Stimulated activated CD4-positive, alpha-beta T cell treated with anti-CD3 and anti-CD28 coated beads, Interleukin-15, amount 100 ng/mL, for 48 hours (primary cell): Measurements from ENCODE around the gene ZNF346.
"Not testable (repeated sequence)": the region's sequence is repeated elsewhere in the genome, so short reads cannot be mapped to it uniquely, and the experiment has no call there.

Source experiments
- DNase-seq, 2 donors: peaks; one replicate each; pipeline ENCODE4 v3.0.0-alpha.2; 2020; ENCODE audit warnings: low read depth in 2 of 2

ZNF346 gene

DNA sequence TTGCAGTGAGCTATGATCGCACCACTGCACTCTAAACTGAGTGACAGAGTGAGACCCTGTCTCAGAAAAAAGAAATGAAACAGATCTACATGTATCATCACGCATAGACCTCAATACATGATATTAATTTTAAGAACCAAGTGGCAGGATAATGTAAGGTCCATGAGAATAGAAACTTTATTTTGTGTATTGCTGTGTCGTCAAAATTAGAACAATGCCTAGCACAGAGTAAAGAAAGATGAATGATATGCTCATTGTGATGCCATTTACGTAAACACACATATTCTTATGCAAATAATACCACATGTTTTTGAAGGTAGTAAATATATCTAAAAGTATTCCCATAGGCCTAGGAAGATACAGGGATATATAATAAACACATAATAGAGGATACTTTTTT is 12.3 kb upstream of the ZNF346 start:
- no peak for DNase-seq

GRCh38 chr5:177015156-177015555 is 7.3 kb upstream of the ZNF346 start:
- DNase-seq = no peak

DNA sequence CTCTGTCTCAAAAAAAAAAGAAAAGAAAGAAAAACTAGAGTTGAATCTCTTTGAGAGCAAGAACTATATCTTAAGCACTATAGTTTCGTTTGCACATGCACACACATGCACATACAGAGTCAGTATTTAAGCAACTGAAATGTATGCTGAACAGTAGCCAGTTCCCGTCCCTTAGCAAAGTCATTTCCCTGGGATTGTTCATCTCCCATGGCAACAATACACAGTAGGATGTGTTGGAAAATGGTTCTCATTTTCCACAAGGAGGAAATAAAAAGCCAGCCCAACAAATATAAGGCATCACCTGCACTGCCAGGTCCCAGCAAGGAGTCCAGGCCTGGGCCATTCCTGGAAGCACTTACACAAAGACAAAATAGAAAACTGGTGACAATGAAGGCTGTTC is 4.2 kb upstream of the ZNF346 start:
- DNase-seq = no peak

- DNase-seq = no peak
Measured at GRCh38 chr5:177020033-177020432, 2.5 kb upstream of the ZNF346 start.

- no peak for DNase-seq
Measured at GRCh38 chr5:177023303-177023664, 788 bp downstream of the ZNF346 start.

- no peak for DNase-seq
Measured at GRCh38 chr5:177024559-177024958, 2.1 kb downstream of the ZNF346 start.

GRCh38 chr5:177025101-177025601 is 2.7 kb downstream of the ZNF346 start:
- DNase-seq = no peak

GRCh38 chr5:177027665-177028064 is 5.2 kb downstream of the ZNF346 start:
- DNase-seq = no peak

- no peak for DNase-seq
Measured at GRCh38 chr5:177029498-177029897, 7.0 kb downstream of the ZNF346 start.

- no peak for DNase-seq
Measured at GRCh38 chr5:177035976-177036375, 13.5 kb downstream of the ZNF346 start.

DNA sequence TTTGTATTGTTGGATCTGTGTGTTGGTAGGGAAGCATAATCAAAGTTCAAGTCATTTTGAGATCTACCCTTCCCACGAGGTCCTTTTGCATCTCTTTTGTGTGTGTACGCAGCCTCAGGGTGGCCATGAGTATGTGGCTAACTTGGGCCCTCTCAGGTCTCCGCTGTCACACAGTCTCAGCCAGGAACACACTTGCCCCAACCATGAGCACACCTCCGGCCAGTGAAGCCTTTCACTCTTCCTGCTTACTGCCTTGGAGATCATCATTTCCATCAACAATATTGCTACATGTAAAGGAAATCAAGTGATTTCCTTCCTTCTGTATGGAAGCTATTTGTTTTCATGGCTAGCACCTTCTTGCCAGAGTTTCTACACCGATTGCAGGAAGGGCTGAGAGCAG is 13.9 kb downstream of the ZNF346 start:
- no peak for DNase-seq

DNA sequence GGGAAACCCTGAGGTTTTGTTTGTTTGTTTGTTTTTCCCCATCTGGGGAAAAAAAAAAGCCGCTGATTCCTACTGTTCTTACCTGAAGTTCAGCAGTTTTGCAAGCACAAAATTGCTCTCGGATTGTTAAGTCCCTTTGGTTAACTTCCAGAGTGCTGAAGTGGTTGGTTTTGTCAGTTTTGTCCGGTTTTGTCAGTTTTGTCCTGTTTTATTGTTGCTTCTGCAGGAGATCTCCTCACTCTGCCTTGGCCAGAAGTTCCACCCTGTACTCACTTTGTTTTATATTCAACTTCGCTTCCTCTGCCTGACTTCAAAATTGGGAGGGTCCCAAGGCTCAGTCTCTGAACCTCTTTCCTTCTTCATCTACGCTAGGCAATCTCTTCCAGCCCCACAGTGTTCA is 14.4 kb downstream of the ZNF346 start:
- DNase-seq = no peak

GRCh38 chr5:177040814-177041420 is 18.4 kb downstream of the ZNF346 start:
- DNase-seq = no peak

DNA sequence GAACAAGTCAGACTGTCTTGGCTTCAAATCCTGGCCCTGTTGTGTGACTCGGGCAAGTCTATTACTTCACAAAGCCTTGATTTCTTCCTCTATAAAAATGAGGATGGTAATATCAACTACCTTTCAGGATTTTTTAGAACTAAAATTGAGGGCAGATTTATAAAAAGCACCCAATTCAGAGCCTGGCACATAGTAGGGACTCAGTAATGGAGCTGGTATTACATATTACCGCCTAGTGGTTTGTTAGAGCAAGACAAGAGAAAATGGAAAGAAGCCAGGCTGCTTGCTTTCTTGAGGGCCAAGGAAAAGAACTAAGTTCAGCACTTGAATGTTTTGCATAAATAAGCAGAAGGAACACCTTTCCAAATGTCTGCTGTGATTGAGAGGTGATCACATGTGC is 19.4 kb downstream of the ZNF346 start:
- no peak for DNase-seq

DNA sequence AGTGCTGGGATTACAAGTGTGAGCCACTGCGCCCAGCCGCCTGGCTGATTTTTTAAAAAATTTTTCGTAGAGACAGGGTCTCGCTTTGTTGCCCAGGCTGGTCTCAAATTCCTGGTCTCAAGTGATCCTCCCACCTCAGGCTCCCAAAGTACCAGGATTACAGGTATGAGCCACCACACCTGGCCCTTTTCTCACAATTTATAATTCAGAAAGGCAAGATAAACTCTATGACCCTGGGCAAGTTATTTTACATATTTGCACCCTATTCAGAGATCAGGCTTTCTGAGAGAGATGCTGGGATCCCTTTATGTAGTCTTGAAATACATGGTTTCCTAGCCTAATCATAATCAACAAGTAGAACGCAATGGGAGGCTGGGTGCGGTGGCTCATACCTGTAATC is 20.6 kb downstream of the ZNF346 start:
- DNase-seq = no peak

GRCh38 chr5:177043958-177044357 is 21.5 kb downstream of the ZNF346 start:
- DNase-seq = no peak

- no peak for DNase-seq
Measured at GRCh38 chr5:177044641-177045040, 22.1 kb downstream of the ZNF346 start.

DNA sequence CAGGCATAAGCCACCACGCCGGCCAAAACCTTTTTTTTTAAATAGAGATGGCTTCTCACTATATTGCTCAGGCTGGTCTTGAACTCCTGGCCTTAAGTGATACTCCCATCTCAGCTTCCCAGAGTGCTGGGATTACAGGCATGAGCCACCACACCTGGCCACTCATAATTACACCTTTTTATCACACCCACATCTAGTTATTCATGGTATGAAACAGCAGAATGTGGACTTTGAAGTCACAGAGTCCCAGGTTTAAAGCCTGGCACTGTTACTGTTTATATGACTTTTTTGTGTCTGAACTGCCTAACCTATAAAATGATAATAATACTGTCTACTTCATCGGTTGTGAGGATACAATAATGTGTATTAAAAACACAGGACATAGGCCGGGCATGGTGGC is 23.1 kb downstream of the ZNF346 start:
- no peak for DNase-seq

GRCh38 chr5:177048531-177048930 is 26.0 kb downstream of the ZNF346 start:
- not testable (repeated sequence) for DNase-seq

DNA sequence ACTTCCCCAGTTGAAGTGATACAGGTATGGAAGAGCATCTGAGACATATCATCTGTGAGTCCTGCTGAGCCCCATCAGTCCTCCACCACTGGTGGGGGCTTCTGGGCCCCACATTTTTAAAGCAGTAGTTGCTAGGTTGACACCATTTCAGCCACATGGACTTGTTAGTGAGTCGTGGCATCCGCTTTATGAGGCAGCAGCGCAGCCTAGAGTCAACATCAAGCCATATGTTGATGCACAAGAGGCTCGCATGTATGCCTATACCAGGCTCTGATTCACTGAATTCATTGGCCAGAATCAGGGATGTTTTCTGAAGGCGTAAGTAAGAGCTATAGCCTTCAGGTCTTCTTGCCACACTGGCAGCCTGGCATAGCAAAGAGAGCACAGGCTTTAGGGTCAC is 26.8 kb downstream of the ZNF346 start:
- no peak for DNase-seq

GRCh38 chr5:177064500-177065277 is 42.2 kb downstream of the ZNF346 start:
- no peak for DNase-seq

DNA sequence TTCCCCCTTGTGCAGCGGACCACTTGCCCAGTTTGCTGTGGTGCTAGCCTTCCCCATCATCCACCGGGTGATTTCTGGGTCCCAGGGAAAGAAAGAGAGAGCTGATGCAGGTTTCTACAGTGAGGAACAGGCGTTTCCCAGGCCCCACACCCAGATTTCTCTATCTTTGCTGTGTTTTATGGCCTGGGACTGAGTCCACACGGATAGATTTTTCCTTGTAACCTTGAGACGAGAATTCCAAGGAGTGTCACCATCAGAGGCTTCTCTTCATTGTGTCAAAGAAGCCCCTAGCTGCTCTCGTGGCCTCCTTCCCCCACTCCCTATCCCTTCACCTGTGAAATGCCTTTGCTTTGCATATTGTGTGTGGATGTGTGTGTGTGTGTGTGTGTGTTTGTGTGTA is 43.0 kb downstream of the ZNF346 start:
- DNase-seq = no peak

GRCh38 chr5:177066224-177066623 is 43.7 kb downstream of the ZNF346 start:
- DNase-seq = no peak

GRCh38 chr5:177067503-177067902 is 45.0 kb downstream of the ZNF346 start:
- no peak for DNase-seq
